KMS-11 (cell line): ENCODE data around the gene TSPAN9.

Experiments used
- H2AFZ ChIP-seq: fragments of 200-600 bp; sonication (generic); 2 replicates; pipeline ENCODE4 v1.6.1; 2016; ENCODE audit warnings: antibody characterized with exemption, mixed run types, low read depth
- H3K27ac ChIP-seq: fragments of 200-600 bp; sonication (generic); 2 replicates; pipeline ENCODE4 v1.6.1; 2016; ENCODE audit warnings: mild to moderate bottlenecking, mixed run types
- H3K27me3 ChIP-seq: fragments of 200-600 bp; sonication (generic); 2 replicates; pipeline ENCODE4 v1.6.1; 2017; ENCODE audit warnings: mild to moderate bottlenecking, low read depth, mixed run types, moderate library complexity; ENCODE audit not compliant: insufficient read depth
- H3K36me3 ChIP-seq: fragments of 200-600 bp; sonication (generic); 2 replicates; pipeline ENCODE4 v1.6.1; 2017; ENCODE audit warnings: mild to moderate bottlenecking, mixed run types; ENCODE audit not compliant: insufficient read depth
- H3K4me1 ChIP-seq: fragments of 200-600 bp; sonication (generic); 2 replicates; pipeline ENCODE4 v1.6.1; 2016; ENCODE audit warnings: mild to moderate bottlenecking, low read depth, mixed run types; ENCODE audit not compliant: poor library complexity, severe bottlenecking
- H3K4me2 ChIP-seq: fragments of 200-600 bp; sonication (generic); 2 replicates; pipeline ENCODE4 v1.7.0; 2016; ENCODE audit warnings: mild to moderate bottlenecking, mixed run types
- H3K4me3 ChIP-seq: fragments of 200-600 bp; sonication (generic); IDR thresholded peaks from 2 replicates; pipeline ENCODE4 v1.6.1; 2017; ENCODE audit warnings: low read depth, low read length, mixed read lengths; ENCODE audit not compliant: insufficient read depth
- H3K79me2 ChIP-seq: fragments of 200-600 bp; sonication (generic); 2 replicates; pipeline ENCODE4 v1.6.1; 2016; ENCODE audit warnings: low read depth, mixed run types; ENCODE audit not compliant: insufficient read depth
- H3K9ac ChIP-seq: fragments of 200-600 bp; sonication (generic); 2 replicates; pipeline ENCODE4 v1.6.1; 2016; ENCODE audit warnings: mild to moderate bottlenecking, mixed run types
- H4K20me1 ChIP-seq: fragments of 200-600 bp; sonication (generic); 2 replicates; pipeline ENCODE4 v1.6.1; 2016; ENCODE audit warnings: mild to moderate bottlenecking, mixed run types; ENCODE audit not compliant: insufficient read depth
- TF ChIP-seq, protein P1 (sequence below): fragments of 200-600 bp; sonication (generic); conservative IDR thresholded peaks from 2 replicates; pipeline ENCODE4 v1.6.1; 2017; ENCODE audit warnings: low read depth, mild to moderate bottlenecking, antibody characterized with exemption, low read length, moderate library complexity, mixed read lengths

The TSPAN9 gene

GRCh38 chr12:3325736-3326135 is 248.6 kb downstream of the TSPAN9 start:
- H3K9ac ChIP-seq, result no peak overlapping the region
- TF ChIP-seq, protein P1, sequence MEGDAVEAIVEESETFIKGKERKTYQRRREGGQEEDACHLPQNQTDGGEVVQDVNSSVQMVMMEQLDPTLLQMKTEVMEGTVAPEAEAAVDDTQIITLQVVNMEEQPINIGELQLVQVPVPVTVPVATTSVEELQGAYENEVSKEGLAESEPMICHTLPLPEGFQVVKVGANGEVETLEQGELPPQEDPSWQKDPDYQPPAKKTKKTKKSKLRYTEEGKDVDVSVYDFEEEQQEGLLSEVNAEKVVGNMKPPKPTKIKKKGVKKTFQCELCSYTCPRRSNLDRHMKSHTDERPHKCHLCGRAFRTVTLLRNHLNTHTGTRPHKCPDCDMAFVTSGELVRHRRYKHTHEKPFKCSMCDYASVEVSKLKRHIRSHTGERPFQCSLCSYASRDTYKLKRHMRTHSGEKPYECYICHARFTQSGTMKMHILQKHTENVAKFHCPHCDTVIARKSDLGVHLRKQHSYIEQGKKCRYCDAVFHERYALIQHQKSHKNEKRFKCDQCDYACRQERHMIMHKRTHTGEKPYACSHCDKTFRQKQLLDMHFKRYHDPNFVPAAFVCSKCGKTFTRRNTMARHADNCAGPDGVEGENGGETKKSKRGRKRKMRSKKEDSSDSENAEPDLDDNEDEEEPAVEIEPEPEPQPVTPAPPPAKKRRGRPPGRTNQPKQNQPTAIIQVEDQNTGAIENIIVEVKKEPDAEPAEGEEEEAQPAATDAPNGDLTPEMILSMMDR, result no peak
- H3K27me3 ChIP-seq, result peaks cover 34% of the 10 kb centered on the region
- H3K4me1 ChIP-seq, result no peaks in the 10 kb centered on the region
- no peak overlapping the region for H3K27ac ChIP-seq
- no peaks in the 10 kb centered on the region for H3K79me2 ChIP-seq
- no peak overlapping the region for H3K4me3 ChIP-seq
- no peak overlapping the region for H2AFZ ChIP-seq
- H3K36me3 ChIP-seq, result no peaks in the 10 kb centered on the region
- no peak overlapping the region for H3K4me2 ChIP-seq
- H4K20me1 ChIP-seq, result no peaks in the 10 kb centered on the region

DNA sequence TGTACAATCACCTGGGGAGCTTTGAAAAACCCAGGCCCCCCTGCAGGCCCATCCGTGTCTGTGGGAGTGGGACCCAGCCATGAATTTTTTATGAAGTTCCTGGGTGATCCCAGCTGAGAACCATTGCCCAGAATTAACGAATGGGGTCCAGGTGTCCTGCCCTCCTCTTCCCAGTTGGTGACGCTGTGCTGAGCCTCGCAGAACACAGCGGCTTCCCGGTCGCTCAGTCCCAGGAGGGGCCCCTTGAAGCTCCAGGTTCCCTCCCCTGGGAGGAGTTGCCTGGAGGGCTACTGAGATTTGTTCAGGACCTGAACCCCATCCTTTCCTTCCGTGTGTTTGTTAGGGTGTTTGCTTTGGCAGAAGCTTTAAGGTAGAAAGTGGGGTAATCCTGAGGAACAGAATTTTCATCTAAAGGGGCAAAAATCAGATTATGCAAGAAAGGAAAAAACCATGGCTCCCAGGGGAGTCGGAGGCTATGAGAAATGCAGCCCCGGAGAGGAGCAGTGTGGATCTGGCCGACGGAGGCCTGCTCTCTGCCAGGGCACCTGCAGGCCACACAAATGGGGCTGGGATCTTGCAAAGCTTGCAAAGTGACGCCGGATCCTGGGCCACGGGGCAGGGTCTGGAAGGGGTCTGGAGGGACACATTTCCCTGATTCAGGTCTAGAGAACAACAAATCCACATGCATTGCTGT is 249.1 kb downstream of the TSPAN9 start:
- Histone ChIP-seq H3K79me2 (no peaks in the 10 kb centered on the region), H3K27ac (no peak overlapping the region), H3K36me3 (no peaks in the 10 kb centered on the region), H3K4me1 (no peaks in the 10 kb centered on the region), H3K9ac (no peak overlapping the region), H3K4me3 (no peak overlapping the region), H2AFZ (no peak overlapping the region), H4K20me1 (no peaks in the 10 kb centered on the region), H3K4me2 (no peak overlapping the region), H3K27me3 (peaks cover 34% of the 10 kb centered on the region)
- TF ChIP-seq, protein P1, result no peak

GRCh38 chr12:3326850-3327780 is 249.9 kb downstream of the TSPAN9 start:
- H3K4me1 ChIP-seq, result no peaks in the 10 kb centered on the region
- H4K20me1 ChIP-seq, result no peaks in the 10 kb centered on the region
- H3K36me3 ChIP-seq, result no peaks in the 10 kb centered on the region
- H3K9ac ChIP-seq, result no peak overlapping the region
- peaks cover 29% of the 10 kb centered on the region for H3K27me3 ChIP-seq
- no peak overlapping the region for H3K4me2 ChIP-seq
- no peak overlapping the region for H3K27ac ChIP-seq
- no peaks in the 10 kb centered on the region for H3K79me2 ChIP-seq
- TF ChIP-seq, protein P1, result no peak
- no peak overlapping the region for H3K4me3 ChIP-seq
- H2AFZ ChIP-seq, result no peak overlapping the region

DNA sequence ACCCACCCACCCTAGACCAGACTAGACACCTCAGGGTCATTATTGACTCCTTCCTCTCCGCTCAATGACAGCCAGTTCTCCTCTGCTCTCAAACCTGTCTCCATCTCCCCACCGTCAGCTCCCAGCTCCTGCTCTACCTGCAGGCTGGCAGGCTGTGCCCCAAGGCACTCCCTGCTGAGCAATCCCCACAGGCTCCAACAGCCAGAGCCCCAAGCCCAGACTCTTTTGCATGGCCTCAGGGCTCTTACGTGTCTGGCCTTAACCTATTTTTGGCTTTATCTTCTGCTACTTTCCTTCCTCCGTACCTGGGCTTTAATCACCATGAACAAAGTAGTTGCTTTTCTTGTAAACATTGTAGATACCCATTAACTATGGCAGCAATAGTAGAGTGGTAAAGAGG is 250.9 kb downstream of the TSPAN9 start:
- Histone ChIP-seq H3K79me2 (no peaks in the 10 kb centered on the region), H3K4me1 (no peaks in the 10 kb centered on the region), H3K9ac (no peak overlapping the region), H3K4me2 (no peak overlapping the region), H4K20me1 (no peaks in the 10 kb centered on the region), H3K4me3 (no peak overlapping the region), H3K27ac (no peak overlapping the region), H3K27me3 (peaks cover 29% of the 10 kb centered on the region), H3K36me3 (no peaks in the 10 kb centered on the region), H2AFZ (no peak overlapping the region)
- TF ChIP-seq, protein P1, result no peak
